Ovary (tissue), 3 donors: ENCODE measurements around the gene HEBP1.
A peak's percentile ranks its signal among the peaks of the same experiment; 100 is the strongest.

Source experiments
- CTCF ChIP-seq, 3 donors: fragments of 450-650 bp in 2 of 3; fragments of 200-600 bp in 1 of 3; IDR thresholded peaks; one replicate each; pipeline versions ENCODE4 v1.5.1 to v1.8.0; 2016 to 2022; ENCODE audit warnings: antibody characterized with exemption in 3 of 3, mild to moderate bottlenecking in 1 of 3
- EP300 ChIP-seq: sonication (generic); formaldehyde crosslinking; IDR thresholded peaks from one replicate; pipeline ENCODE4 v1.6.1; 2017; ENCODE audit warnings: antibody characterized with exemption
- POLR2A ChIP-seq: fragments of 450-650 bp; IDR thresholded peaks from one replicate; pipeline ENCODE4 v1.6.1; 2017; ENCODE audit warnings: antibody characterized with exemption, mild to moderate bottlenecking, moderate library complexity
- donor health status: DM: no; HTN: no; CAD: no.

- peak in 2 of 3 donors; percentile 10 to 17 for TF ChIP-seq CTCF (IDR thresholded peaks at IDR 0.05)
- peak; percentile 48 for TF ChIP-seq POLR2A
- TF ChIP-seq EP300, result no peak
These were observed 44.2 kb upstream of the HEBP1 start, which contains the start of gene FAM234B for GRCh38 chr12:13044002-13044905.
